HFFc6 (cell line): ENCODE data around the gene SPEM1. TPM values are rescaled to one million over a fixed set of nuclear protein-coding genes. Genes with fewer than 3 reads are reported as not detected.

ENCODE experiments used
- DNase-seq: peaks from one replicate; pipeline ENCODE4 v3.0.0-alpha.2; 2018
- H3K27ac Mint-ChIP-seq: 2 replicates; pipeline ENCODE4 v1.8.0; 2020; ENCODE audit warnings: mild to moderate bottlenecking, mixed read lengths
- H3K27me3 Mint-ChIP-seq: 2 replicates; pipeline ENCODE4 v1.8.0; 2021; ENCODE audit warnings: mild to moderate bottlenecking, moderate library complexity, mixed read lengths; ENCODE audit not compliant: insufficient read depth
- H3K36me3 Mint-ChIP-seq: 2 replicates; pipeline ENCODE4 v1.8.0; 2021; ENCODE audit warnings: low read depth, mixed read lengths
- H3K4me1 Mint-ChIP-seq: 2 replicates; pipeline ENCODE4 v1.8.0; 2020; ENCODE audit warnings: low read depth, mixed read lengths
- H3K4me3 Mint-ChIP-seq: 2 replicates; pipeline ENCODE4 v1.8.0; 2020; ENCODE audit warnings: mild to moderate bottlenecking, moderate library complexity, mixed read lengths
- H3K9me3 Mint-ChIP-seq: 2 replicates; pipeline ENCODE4 v1.8.0; 2020; ENCODE audit warnings: mild to moderate bottlenecking, mixed read lengths
- CTCF ChIP-seq: fragments of 200-600 bp; sonication (generic); IDR thresholded peaks from 2 replicates; pipeline ENCODE4 v1.5.0; 2021; ENCODE audit warnings: antibody characterized with exemption, mild to moderate bottlenecking
- total RNA-seq, 6 experiments: library from RNA; stranded (reverse); fragmentation: NEBNext Ultra II Directional; extraction: Animal tissue kit (Norgen Biotek cat#: 25700); gene quantifications; 2 replicates in 1 of 6; 3 replicates in 5 of 6; pipeline ENCODE4 v1.2.3, GENCODE V29; 2021

Gene SPEM1
- total RNA-seq, 6 experiments from 2014 or later, result not detected

- peaks cover 16% of the 10 kb centered on the region for H3K36me3 Mint-ChIP-seq
- H3K4me1 Mint-ChIP-seq, result no peaks in the 10 kb centered on the region
- no peak overlapping the region for H3K4me3 Mint-ChIP-seq
- H3K27ac Mint-ChIP-seq, result no peak overlapping the region
- H3K27me3 Mint-ChIP-seq, result peaks cover 2% of the 10 kb centered on the region; the same call in 1 of the 2 replicates
- no peaks in the 10 kb centered on the region for H3K9me3 Mint-ChIP-seq
- no peak for TF ChIP-seq CTCF
- DNase-seq, result no peak
Observed at GRCh38 chr17:7460850-7461660, 40.9 kb downstream of the SPEM1 start.

- DNase-seq, result no peak
- no peaks in the 10 kb centered on the region for H3K9me3 Mint-ChIP-seq
- no peak overlapping the region for H3K27ac Mint-ChIP-seq
- peaks cover 2% of the 10 kb centered on the region; the same call in 1 of the 2 replicates for H3K27me3 Mint-ChIP-seq
- TF ChIP-seq CTCF, result no peak
- H3K4me3 Mint-ChIP-seq, result no peak overlapping the region
- peaks cover 11% of the 10 kb centered on the region for H3K4me1 Mint-ChIP-seq
- peaks cover 16% of the 10 kb centered on the region for H3K36me3 Mint-ChIP-seq
Observed at GRCh38 chr17:7462474-7463371, 42.6 kb downstream of the SPEM1 start.

GRCh38 chr17:7463372-7463846 is 43.3 kb downstream of the SPEM1 start:
- no peak overlapping the region for H3K4me3 Mint-ChIP-seq
- peaks cover 2% of the 10 kb centered on the region; the same call in 1 of the 2 replicates for H3K27me3 Mint-ChIP-seq
- H3K27ac Mint-ChIP-seq, result no peak overlapping the region
- peaks cover 11% of the 10 kb centered on the region for H3K4me1 Mint-ChIP-seq
- TF ChIP-seq CTCF, result no peak
- DNase-seq, result no peak
- peaks cover 16% of the 10 kb centered on the region for H3K36me3 Mint-ChIP-seq
- no peaks in the 10 kb centered on the region for H3K9me3 Mint-ChIP-seq

- no peak for DNase-seq
- no peak for TF ChIP-seq CTCF
- Mint-ChIP-seq H3K9me3 (no peaks in the 10 kb centered on the region), H3K27me3 (peaks cover 2% of the 10 kb centered on the region; the same call in 1 of the 2 replicates), H3K36me3 (peaks cover 16% of the 10 kb centered on the region), H3K4me1 (peaks cover 11% of the 10 kb centered on the region), H3K27ac (no peak overlapping the region), H3K4me3 (no peak overlapping the region)
Observed at GRCh38 chr17:7464081-7464480, 44.0 kb downstream of the SPEM1 start.

GRCh38 chr17:7465597-7466275 is 45.6 kb downstream of the SPEM1 start:
- H3K27me3 Mint-ChIP-seq, result peaks cover 2% of the 10 kb centered on the region; the same call in 1 of the 2 replicates
- H3K4me1 Mint-ChIP-seq, result peaks cover 11% of the 10 kb centered on the region
- H3K36me3 Mint-ChIP-seq, result peaks cover 10% of the 10 kb centered on the region; the same call in 1 of the 2 replicates
- no peak overlapping the region for H3K27ac Mint-ChIP-seq
- H3K4me3 Mint-ChIP-seq, result no peak overlapping the region; the same call in 1 of the 2 replicates
- H3K9me3 Mint-ChIP-seq, result no peaks in the 10 kb centered on the region
- TF ChIP-seq CTCF, result no peak
- DNase-seq, result no peak
